ENCODE data around the gene RHOXF1. TPM values are rescaled to one million over a fixed set of nuclear protein-coding genes. Genes with fewer than 3 reads are reported as not detected.

Gene RHOXF1
- total and polyA plus RNA-seq, 2 of the 8 experiments (the other 6 are each of a cell fraction or from before 2014, with no cell fraction given), result not detected

DNA sequence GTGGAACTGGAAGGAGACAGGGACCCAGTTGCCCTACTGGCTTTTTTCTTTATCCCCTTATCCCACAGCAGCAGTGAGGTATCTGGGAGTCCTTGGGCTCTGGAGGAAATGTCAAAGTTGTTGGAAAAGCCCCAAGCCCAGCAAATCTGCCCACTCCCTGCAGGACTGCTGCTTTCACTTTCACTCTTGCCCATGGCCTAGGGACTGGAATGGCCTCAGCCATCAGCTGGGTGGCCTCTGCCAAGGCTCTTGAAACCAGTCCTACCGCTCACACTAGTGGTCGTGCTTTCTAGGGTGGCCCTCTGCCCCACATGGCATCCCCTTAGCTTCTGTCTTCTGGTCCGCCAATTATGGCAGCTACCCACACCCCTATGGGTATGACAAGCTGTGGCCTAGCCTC, 9.7 kb upstream of the RHOXF1 start:
- Histone ChIP-seq H2BK15ac (ENCODE audit: low read length) (no peak overlapping the region), H4K91ac (replicated peaks; ENCODE audit: insufficient read length, low read length) (no peak overlapping the region), H3K79me1 (ENCODE audit: low read depth, low read length) (no peaks in the 10 kb centered on the region), H3K4ac (replicated peaks; ENCODE audit: insufficient read length, low read depth, low read length) (no peak overlapping the region), H2AK5ac (ENCODE audit: low read depth, low read length) (no peak overlapping the region), H3K4me3 (ENCODE audit: extremely low read depth in 1 of 4, insufficient read depth in 2 of 4, low read depth in 3 of 4, low read length in 4 of 4) (no peak overlapping the region), H3K27ac (ENCODE audit: low read depth, low read length) (no peak overlapping the region), H3K4me1 (replicated peaks in 1 of 4; ENCODE audit: control insufficient read depth in 3 of 4, insufficient read depth in 4 of 4, low read length in 3 of 4) (peaks cover 0 to 6% (median 2%) of the 10 kb centered on the region in 4 experiments; a peak in 4 of 7 replicates), H3K18ac (ENCODE audit: extremely low read depth, low read length) (no peak overlapping the region), H3K56ac (replicated peaks; ENCODE audit: insufficient read length, low read depth, low read length) (no peak overlapping the region), H3K4me2 (ENCODE audit: insufficient read depth in 1 of 2, low read depth in 2 of 2, low read length in 2 of 2) (no peak overlapping the region), H3K14ac (ENCODE audit: insufficient read length) (no peak overlapping the region), H4K5ac (ENCODE audit: insufficient read length, low read depth, low read length) (no peak overlapping the region), H3K23ac (ENCODE audit: insufficient read length) (no peak overlapping the region), H3K9me3 (ENCODE audit: insufficient read depth in 2 of 2, low read depth in 1 of 2, low read length in 1 of 2) (no peaks in the 10 kb centered on the region), H3K23me2 (ENCODE audit: low read depth, low read length) (no peaks in the 10 kb centered on the region), H3K36me3 (ENCODE audit: control insufficient read depth in 2 of 4, insufficient read depth in 4 of 4, low read length in 3 of 4) (no peaks in the 10 kb centered on the region), H4K20me1 (replicated peaks in 1 of 2; ENCODE audit: control insufficient read depth in 1 of 2, insufficient read depth in 2 of 2, low read length in 2 of 2) (no peaks in the 10 kb centered on the region), H3K9ac (replicated peaks in 1 of 4; ENCODE audit: extremely low read depth in 1 of 4, low read depth in 3 of 4, low read length in 3 of 4) (no peak overlapping the region), H2BK5ac (ENCODE audit: low read depth, low read length) (no peak overlapping the region), H2AFZ (ENCODE audit: low read length) (no peak overlapping the region), H4K8ac (ENCODE audit: extremely low read depth, insufficient read depth, low read length) (no peak overlapping the region), H2BK120ac (replicated peaks; ENCODE audit: low read depth, low read length) (no peak overlapping the region), H2BK20ac (ENCODE audit: low read length) (no peak overlapping the region), H3K79me2 (ENCODE audit: control insufficient read depth in 1 of 2, insufficient read depth in 2 of 2, low read length in 2 of 2) (no peaks in the 10 kb centered on the region), H2BK12ac (ENCODE audit: low read depth, low read length) (no peak overlapping the region), H3K27me3 (replicated peaks in 1 of 4; ENCODE audit: control insufficient read depth in 3 of 4, extremely low read depth in 1 of 4, insufficient read depth in 3 of 4, low read length in 3 of 4) (no peaks in the 10 kb centered on the region)
- ChIA-PET POLR2A (ENCODE audit: partially characterized antibody) (no interaction called here), CTCF (ENCODE audit: partially characterized antibody) (no interaction called here)
- no peak for FAIRE-seq
- DNase-seq (ENCODE audit: low read depth in 1 of 2, low spot score in 2 of 2), result no peak
- TF ChIP-seq MAFK (IDR thresholded peaks at IDR 0.05; ENCODE audit: low read depth, low read length) (no peak), CREB1 (IDR thresholded peaks at IDR 0.05) (no peak), YY1 (IDR thresholded peaks at IDR 0.05; ENCODE audit: low read depth, low read length) (no peak), POLR2AphosphoS5 (IDR thresholded peaks at IDR 0.05; ENCODE audit: low read depth, low read length) (no peak), KDM5A (IDR thresholded peaks at IDR 0.05; ENCODE audit: low read length) (no peak), EGR1 (IDR thresholded peaks at IDR 0.05; ENCODE audit: borderline replicate concordance, low read depth, low read length) (no peak), EZH2 (IDR thresholded peaks at IDR 0.05; ENCODE audit: low read depth, low read length, severe bottlenecking) (no peak), KDM1A (IDR thresholded peaks at IDR 0.05; ENCODE audit: borderline replicate concordance, low read length) (no peak), TAF1 (IDR thresholded peaks at IDR 0.05; ENCODE audit: low read depth, low read length) (no peak), NANOG (IDR thresholded peaks at IDR 0.05; ENCODE audit: insufficient read depth, low read depth, low read length, poor library complexity, severe bottlenecking) (no peak), TAF7 (optimal IDR thresholded peaks at IDR 0.05; ENCODE audit: borderline replicate concordance, low read depth, low read length) (no peak)
- TF ChIP-seq, protein P1, sequence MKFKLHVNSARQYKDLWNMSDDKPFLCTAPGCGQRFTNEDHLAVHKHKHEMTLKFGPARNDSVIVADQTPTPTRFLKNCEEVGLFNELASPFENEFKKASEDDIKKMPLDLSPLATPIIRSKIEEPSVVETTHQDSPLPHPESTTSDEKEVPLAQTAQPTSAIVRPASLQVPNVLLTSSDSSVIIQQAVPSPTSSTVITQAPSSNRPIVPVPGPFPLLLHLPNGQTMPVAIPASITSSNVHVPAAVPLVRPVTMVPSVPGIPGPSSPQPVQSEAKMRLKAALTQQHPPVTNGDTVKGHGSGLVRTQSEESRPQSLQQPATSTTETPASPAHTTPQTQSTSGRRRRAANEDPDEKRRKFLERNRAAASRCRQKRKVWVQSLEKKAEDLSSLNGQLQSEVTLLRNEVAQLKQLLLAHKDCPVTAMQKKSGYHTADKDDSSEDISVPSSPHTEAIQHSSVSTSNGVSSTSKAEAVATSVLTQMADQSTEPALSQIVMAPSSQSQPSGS (IDR thresholded peaks at IDR 0.05; ENCODE audit: low read length), result no peak
- WGBS, 2 experiments (ENCODE audit: extremely low coverage in 1 of 2, insufficient coverage in 1 of 2, insufficient read length in 1 of 2, insufficient replicate concordance in 2 of 2, low coverage in 1 of 2, low lambda C conversion rate in 2 of 2, missing lambda C conversion rate in 1 of 2), result no CpG with 5 or more reads among the region's 3 CpGs
